SW480 (cell line): ENCODE measurements around the gene MRPL16.
"Not testable (repeated sequence)": the region's sequence is repeated elsewhere in the genome, so short reads cannot be mapped to it uniquely, and the experiment has no call there.

Experiments
- DNase-seq: peaks from one replicate; pipeline ENCODE4 v3.0.0-alpha.2; 2016; ENCODE audit warnings: low spot score

The MRPL16 gene

DNA sequence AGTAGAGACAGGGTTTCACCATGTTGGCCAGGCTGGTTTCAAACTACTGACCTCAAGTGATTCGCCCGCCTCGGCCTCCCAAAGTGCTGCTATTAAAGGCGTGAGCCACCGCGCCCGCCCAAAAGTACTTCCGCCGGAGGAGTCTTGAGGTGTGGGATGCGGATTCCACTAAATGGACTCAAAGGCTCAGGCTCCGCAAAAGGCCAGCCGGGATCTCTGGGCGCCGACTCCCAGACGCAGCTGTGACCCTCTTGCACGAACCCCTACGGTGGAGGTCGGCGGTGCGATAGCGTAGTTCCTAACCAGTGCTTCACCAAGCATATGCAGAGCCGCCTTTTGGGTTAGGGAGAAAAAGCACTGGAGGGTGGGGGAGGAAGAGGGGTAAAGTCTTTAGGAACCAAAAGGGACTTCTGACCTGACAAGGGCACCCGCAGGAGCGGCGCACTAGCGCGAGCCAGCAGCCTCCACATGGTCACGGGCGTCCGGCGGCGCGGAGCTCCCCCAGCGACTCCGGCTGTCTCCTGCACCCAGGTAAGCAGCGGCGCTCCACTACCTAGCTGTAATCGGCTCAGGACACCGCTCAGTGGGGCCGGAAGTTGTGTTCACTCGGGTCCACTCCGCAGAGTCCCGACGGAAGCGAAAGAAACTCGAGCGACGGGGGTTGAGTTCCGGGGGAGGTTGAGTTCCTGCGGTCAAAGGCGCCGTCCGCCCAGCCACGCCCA, at the start of gene MRPL16:
MRPL16 (minus strand) TSS at position 590 of the 722 bp plus-strand sequence; CDS start at position 470, 120 bp downstream.
- DNase-seq, result peak; percentile 97

- no peak for DNase-seq
Observed at GRCh38 chr11:59859673-59860072, 49.1 kb upstream of the MRPL16 start.

GRCh38 chr11:59857439-59858434, 47.2 kb upstream of the MRPL16 start:
- DNase-seq, result peak; percentile 50

GRCh38 chr11:59854871-59855270, 44.3 kb upstream of the MRPL16 start:
- no peak for DNase-seq

GRCh38 chr11:59851416-59851815, 40.8 kb upstream of the MRPL16 start:
- not testable (repeated sequence) for DNase-seq

- DNase-seq, result not testable (repeated sequence)
Observed at GRCh38 chr11:59849551-59849950, 39.0 kb upstream of the MRPL16 start.

GRCh38 chr11:59849129-59849528, 38.6 kb upstream of the MRPL16 start:
- no peak for DNase-seq

GRCh38 chr11:59848439-59848838, 37.9 kb upstream of the MRPL16 start:
- DNase-seq, result not testable (repeated sequence)

GRCh38 chr11:59847626-59848025, 37.0 kb upstream of the MRPL16 start:
- DNase-seq, result no peak

DNA sequence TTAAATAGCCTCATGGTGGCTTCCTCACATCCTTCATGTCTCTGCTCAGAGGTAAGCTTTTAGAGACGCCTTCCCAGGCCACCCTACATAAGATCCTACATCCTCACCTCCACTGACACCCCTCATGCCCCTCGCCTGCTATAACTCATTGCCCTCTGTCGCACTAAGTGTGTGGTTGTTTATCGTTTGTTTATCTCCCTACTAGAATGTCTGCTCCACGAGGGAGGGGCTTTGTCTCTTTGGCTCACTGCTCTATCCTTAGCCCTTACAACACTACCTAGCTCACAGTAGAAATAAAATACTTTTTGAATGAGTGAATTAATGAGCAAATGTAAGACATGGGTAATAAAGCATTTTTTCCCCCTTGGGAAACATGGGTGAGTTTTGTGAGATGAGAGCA, 36.0 kb upstream of the MRPL16 start:
- DNase-seq, result no peak

- DNase-seq, result no peak
Observed at GRCh38 chr11:59845399-59845798, 34.8 kb upstream of the MRPL16 start, which contains the start of gene CBLIF. Gene CBLIF, minus strand, starts transcription at chr11:59845499. Its CDS starts 46 bp downstream, at chr11:59845453.

GRCh38 chr11:59842316-59842715, 31.7 kb upstream of the MRPL16 start:
- no peak for DNase-seq

DNA sequence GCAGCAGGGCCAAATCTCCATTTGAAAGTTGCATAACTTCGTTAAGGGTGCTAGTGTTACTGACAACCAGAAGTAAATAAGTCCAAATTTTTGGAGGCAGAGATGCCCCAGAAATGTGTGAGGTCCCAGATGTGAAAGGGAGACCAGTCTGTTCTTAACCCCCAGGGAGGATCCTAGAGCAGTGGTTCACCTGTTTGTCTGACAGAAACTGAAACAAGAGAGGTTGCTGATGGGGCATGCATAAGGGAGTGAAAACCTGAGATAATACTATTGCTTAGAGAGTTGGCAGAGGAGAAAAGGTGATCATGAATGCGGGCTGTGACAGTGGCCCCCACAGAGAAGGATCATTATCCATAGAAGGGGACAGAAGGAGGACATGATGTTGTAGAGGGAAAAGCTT, 30.9 kb upstream of the MRPL16 start:
- DNase-seq, result no peak

GRCh38 chr11:59839615-59840014, 29.0 kb upstream of the MRPL16 start:
- no peak for DNase-seq

DNA sequence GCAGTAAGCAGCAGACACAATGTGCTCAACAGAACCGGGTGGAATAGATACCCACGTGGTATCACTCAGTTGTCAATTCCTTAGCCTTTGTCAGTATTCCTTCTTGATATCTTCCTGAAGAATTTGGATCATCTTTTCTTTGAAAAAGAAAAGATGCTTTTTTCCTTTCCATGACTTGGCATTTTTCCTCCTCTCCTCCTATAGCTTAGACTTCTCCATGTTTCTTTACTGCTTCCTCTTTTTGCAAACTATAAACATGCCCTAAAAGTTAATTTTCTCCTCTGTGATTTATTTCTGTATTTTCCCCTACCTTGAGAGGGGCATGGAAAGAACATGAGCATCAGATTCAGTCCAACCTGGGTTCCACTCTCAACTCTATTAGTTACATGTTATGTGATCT, 23.0 kb upstream of the MRPL16 start:
- no peak for DNase-seq

DNA sequence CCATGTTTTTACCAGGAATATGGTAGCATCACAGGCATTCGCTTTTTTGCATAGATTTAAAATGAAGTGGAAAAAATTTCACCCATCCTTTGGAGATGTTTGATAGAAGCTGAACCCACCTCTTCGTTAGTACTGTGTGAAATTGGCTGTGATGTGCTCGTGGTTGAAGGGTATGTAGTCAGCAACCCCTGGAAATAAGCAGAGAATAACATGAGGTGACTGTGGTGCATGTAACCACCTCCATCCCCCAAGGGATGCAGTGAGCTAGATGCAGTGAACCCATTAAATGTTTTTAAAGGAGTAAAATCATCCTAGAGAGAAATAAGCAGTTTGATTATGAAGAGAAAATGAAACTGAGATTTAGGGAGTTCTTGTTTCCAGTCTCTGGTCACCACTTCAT, 18.8 kb upstream of the MRPL16 start:
- no peak for DNase-seq

GRCh38 chr11:59822989-59823566, 12.5 kb upstream of the MRPL16 start:
- peak; percentile 75 for DNase-seq

DNA sequence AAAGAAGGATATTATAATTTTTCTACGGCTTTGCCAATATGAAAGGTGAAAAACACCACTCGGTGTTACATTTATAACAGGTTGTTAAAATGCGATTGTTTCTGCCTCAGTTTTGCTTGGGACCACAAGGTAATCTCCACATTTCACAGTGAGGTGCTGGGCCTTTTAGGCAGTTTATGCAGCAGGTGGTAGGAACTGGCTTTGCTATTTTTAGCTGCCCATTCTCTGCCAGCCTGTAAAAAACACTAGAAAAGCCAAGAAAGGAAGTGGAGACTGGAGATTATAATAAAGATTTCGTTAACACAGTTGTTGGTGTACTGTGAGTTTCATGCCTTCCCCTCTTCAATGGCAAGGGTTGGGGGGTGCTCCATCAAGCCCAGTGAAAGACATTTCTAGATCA, 8.0 kb upstream of the MRPL16 start:
- no peak for DNase-seq

GRCh38 chr11:59816434-59816833, 5.9 kb upstream of the MRPL16 start:
- DNase-seq, result not testable (repeated sequence)

GRCh38 chr11:59815754-59816153, 5.2 kb upstream of the MRPL16 start:
- DNase-seq, result no peak

DNA sequence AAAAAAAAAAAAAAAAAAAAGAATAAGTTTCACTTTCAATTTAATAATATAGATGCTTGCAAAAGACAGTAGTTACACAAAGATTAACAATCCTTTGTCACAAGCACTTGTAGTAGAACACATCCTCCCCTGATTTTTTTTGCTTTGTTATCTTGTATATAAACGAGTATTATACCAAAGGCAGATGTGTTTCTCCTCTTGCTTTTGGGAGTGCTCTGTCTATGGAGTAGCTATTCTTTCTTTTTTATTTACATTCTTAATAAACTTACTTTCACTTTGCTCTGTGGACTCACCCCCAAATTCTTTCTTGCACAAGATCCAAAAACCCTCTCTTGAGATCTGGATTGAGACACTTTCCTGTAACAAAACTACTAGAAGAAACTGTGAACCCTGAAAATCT, 3.4 kb upstream of the MRPL16 start:
- no peak for DNase-seq

GRCh38 chr11:59813364-59813763, 2.8 kb upstream of the MRPL16 start:
- no peak for DNase-seq
